HepG2 (cell line): ENCODE measurements around the gene RAB38. TPM values are rescaled to one million over a fixed set of nuclear protein-coding genes. Genes with fewer than 3 reads are reported as not detected.

Experiments
- ATAC-seq: fragments of 200-7000 bp; cut with Tn5 transposase; 3 replicates; pipeline ENCODE4 v1.9.1; 2020; ENCODE audit warnings: mild to moderate bottlenecking, moderate library complexity
- BruUV-seq: library from RNA; stranded (reverse); fragments of 400-500 nt; replicated peaks from 2 replicates; lab custom pipeline; 2021; lab: Mats Ljungman, UMichigan
- CTCF ChIA-PET: fragments of 300-600 bp; formaldehyde crosslinking; extraction: SDS; loops from one replicate; lab custom pipeline; 2021; ENCODE audit warnings: low total read pairs, inconsistent platforms, low intra/inter-chr PET ratio; lab: Yijun Ruan, JAX
- POLR2A ChIA-PET: fragments of 350-600 bp; sonication (Branson Sonifier 250); formaldehyde crosslinking; loops from one replicate; lab custom pipeline; 2020; ENCODE audit warnings: antibody characterized with exemption, inconsistent platforms; lab: Yijun Ruan, JAX
- DNase-seq: peaks from one replicate; pipeline ENCODE4 v3.0.0-alpha.2; 2015; ENCODE audit warnings: low spot score
- FAIRE-seq: peaks from 3 replicates; lab custom pipeline; 2011; peaks lifted over from hg19 to GRCh38; lab: Jason Lieb, UNC
- H2AFZ ChIP-seq: one replicate; pipeline ENCODE4 v1.6.1; 2011; ENCODE audit warnings: low read length, inconsistent platforms
- H3K27ac ChIP-seq: fragments of 300-600 bp; 3 replicates; pipeline ENCODE4 v1.8.0; 2011; ENCODE audit warnings: mixed run types, mild to moderate bottlenecking, mixed read lengths, low read length, inconsistent platforms; ENCODE audit not compliant: insufficient read depth; ENCODE audit errors: extremely low read length
- H3K27me3 ChIP-seq, 2 experiments: fragments of 200-600 bp in 1 of 2; 2 replicates in 1 of 2; 3 replicates in 1 of 2; pipeline versions ENCODE4 v1.6.0 to v1.8.0; 2011; ENCODE audit warnings: low read length in 2 of 2, mild to moderate bottlenecking in 2 of 2, moderate library complexity in 2 of 2, inconsistent platforms in 1 of 2; ENCODE audit not compliant: insufficient read depth in 2 of 2, control insufficient read depth in 1 of 2
- H3K36me3 ChIP-seq, 2 experiments: fragments of 200-600 bp in 1 of 2; replicated peaks in 1 of 2; 2 replicates in 1 of 2; 3 replicates in 1 of 2; pipeline versions ENCODE4 v1.5.1 to v1.8.0; 2011; ENCODE audit warnings: low read length in 2 of 2, inconsistent platforms in 1 of 2; ENCODE audit not compliant: insufficient read depth in 2 of 2, control insufficient read depth in 1 of 2
- H3K4me1 ChIP-seq: 2 replicates; pipeline ENCODE4 v1.5.1; 2012; ENCODE audit warnings: low read length, inconsistent platforms; ENCODE audit not compliant: insufficient read depth
- H3K4me2 ChIP-seq: 2 replicates; pipeline ENCODE4 v1.6.0; 2011; ENCODE audit warnings: low read depth, low read length, inconsistent platforms
- H3K4me3 ChIP-seq, 3 experiments: fragments of 200-600 bp in 1 of 3; sonication (generic), shearing (Covaris generic) in 1 of 3; replicated peaks in 1 of 3; 2 replicates each; pipeline ENCODE4 v1.5.1; 2011 to 2016; ENCODE audit warnings: low read length in 3 of 3, inconsistent platforms in 2 of 3, low read depth in 2 of 3, mild to moderate bottlenecking in 2 of 3, control low read depth in 1 of 3, mixed read lengths in 1 of 3; ENCODE audit not compliant: insufficient read depth in 1 of 3
- H3K79me2 ChIP-seq: one replicate; pipeline ENCODE4 v1.6.1; 2011; ENCODE audit warnings: low read length, inconsistent platforms; ENCODE audit not compliant: insufficient read depth
- H3K9ac ChIP-seq: 2 replicates; pipeline ENCODE4 v1.6.0; 2011; ENCODE audit warnings: mild to moderate bottlenecking, low read depth, low read length, inconsistent platforms; ENCODE audit not compliant: insufficient read depth
- H3K9me3 ChIP-seq: 2 replicates; pipeline ENCODE4 v1.5.1; 2012; ENCODE audit warnings: mild to moderate bottlenecking, low read length
- H4K20me1 ChIP-seq: 2 replicates; pipeline ENCODE4 v1.6.0; 2011; ENCODE audit warnings: inconsistent platforms, mild to moderate bottlenecking, low read length, moderate library complexity; ENCODE audit not compliant: insufficient read depth
- BCL3 ChIP-seq: sonication (generic); formaldehyde crosslinking; IDR thresholded peaks from 2 replicates; pipeline ENCODE4 v1.5.1; 2020; ENCODE audit warnings: mild to moderate bottlenecking, missing genetic modification reagents, moderate library complexity
- GPN1 ChIP-seq: sonication (generic); formaldehyde crosslinking; IDR thresholded peaks from 2 replicates; pipeline ENCODE4 v1.5.1; 2020; ENCODE audit warnings: missing genetic modification reagents, borderline replicate concordance
- KDM3A ChIP-seq: IDR thresholded peaks from 2 replicates; pipeline ENCODE4 v1.6.1; 2018; ENCODE audit warnings: low read depth, missing compliant biosample characterization
- NR2F1 ChIP-seq, 2 experiments: fragments of 450-650 bp in 1 of 2; formaldehyde crosslinking in 1 of 2; IDR thresholded peaks; 2 replicates each; pipeline versions ENCODE4 v1.5.0 to v1.6.1; 2016 to 2020; ENCODE audit warnings: mild to moderate bottlenecking in 1 of 2, missing compliant biosample characterization in 1 of 2, missing genetic modification reagents in 1 of 2, moderate library complexity in 1 of 2
- PITX1 ChIP-seq: sonication (generic); formaldehyde crosslinking; IDR thresholded peaks from 2 replicates; pipeline ENCODE4 v1.5.1; 2020; ENCODE audit warnings: mild to moderate bottlenecking, missing genetic modification reagents
- RFX5 ChIP-seq: IDR thresholded peaks from 2 replicates; pipeline ENCODE4 v1.6.1; 2011; ENCODE audit warnings: low read depth, low read length, improper control_type of control experiment
- RNF2 ChIP-seq: fragments of 450-650 bp; conservative IDR thresholded peaks from 2 replicates; pipeline ENCODE4 v1.6.1; 2016; ENCODE audit warnings: low read depth
- ZBTB1 ChIP-seq: sonication (generic); formaldehyde crosslinking; IDR thresholded peaks from 2 replicates; pipeline ENCODE4 v1.4.0; 2020; ENCODE audit warnings: missing genetic modification reagents, borderline replicate concordance
- ZMYM2 ChIP-seq: sonication (generic); formaldehyde crosslinking; IDR thresholded peaks from 2 replicates; pipeline ENCODE4 v1.8.0; 2022; ENCODE audit warnings: mild to moderate bottlenecking, missing genetic modification reagents
- ZNF280B ChIP-seq: sonication (generic); formaldehyde crosslinking; IDR thresholded peaks from 2 replicates; pipeline ENCODE4 v1.5.0; 2020; ENCODE audit warnings: missing genetic modification reagents, mild to moderate bottlenecking, borderline replicate concordance
- ZNF30 ChIP-seq: sonication (generic); formaldehyde crosslinking; IDR thresholded peaks from 2 replicates; pipeline ENCODE4 v1.5.0; 2020; ENCODE audit warnings: mild to moderate bottlenecking, missing genetic modification reagents
- ZNF484 ChIP-seq: sonication (generic); formaldehyde crosslinking; IDR thresholded peaks from 2 replicates; pipeline ENCODE4 v1.5.1; 2020; ENCODE audit warnings: mild to moderate bottlenecking, low read depth, missing genetic modification reagents, borderline replicate concordance
- ZNF510 ChIP-seq: sonication (generic); formaldehyde crosslinking; IDR thresholded peaks from 2 replicates; pipeline ENCODE4 v1.4.0; 2020; ENCODE audit warnings: low read depth, mild to moderate bottlenecking, missing genetic modification reagents
- ZNF577 ChIP-seq: sonication (generic); formaldehyde crosslinking; IDR thresholded peaks from 2 replicates; pipeline ENCODE4 v1.4.0; 2020; ENCODE audit warnings: mild to moderate bottlenecking, low read depth, missing genetic modification reagents, borderline replicate concordance
- ZNF660 ChIP-seq: sonication (generic); formaldehyde crosslinking; IDR thresholded peaks from 2 replicates; pipeline ENCODE4 v1.5.1; 2020; ENCODE audit warnings: mild to moderate bottlenecking, low read depth, missing genetic modification reagents, borderline replicate concordance
- ZNF672 ChIP-seq: sonication (generic); formaldehyde crosslinking; IDR thresholded peaks from 2 replicates; pipeline ENCODE4 v1.8.1; 2022; ENCODE audit warnings: missing genetic modification reagents
- ZNF775 ChIP-seq: sonication (generic); formaldehyde crosslinking; IDR thresholded peaks from 2 replicates; pipeline ENCODE4 v1.4.0; 2020; ENCODE audit warnings: missing genetic modification reagents, mild to moderate bottlenecking, moderate library complexity, borderline replicate concordance
- ZSCAN9 ChIP-seq: IDR thresholded peaks from 2 replicates; pipeline ENCODE4 v1.6.1; 2016; ENCODE audit warnings: borderline replicate concordance
- WGBS: methylation state at CpG from one replicate; pipeline ENCODE4 v1.1.6; 2017; ENCODE audit warnings: low lambda C conversion rate; 5-methylcytosine and 5-hydroxymethylcytosine counted together
- in situ Hi-C: cut with HindIII; loops from 2 replicates; pipeline ENCODE4 v1.10.0; 2017; ENCODE audit warnings: low pct_unique_long_range_greater_than_20kb; ENCODE audit not compliant: extremely low pct_ligation_motif_present
- intact Hi-C: fragments of 100-400 bp; cut with micrococcal nuclease; formaldehyde crosslinking; loops from one replicate; pipeline ENCODE4 v1.10.0; 2022; ENCODE audit not compliant: unreplicated experiment
- polyA plus RNA-seq, 8 experiments: library from polyadenylated mRNA; depleted of rRNA in 3 of 8; stranded (reverse) in 7 of 8; unstranded in 1 of 8; fragments of >200 nt; fragmentation: Illumina TruSeq in 4 of 8; extraction: Trizol in 4 of 8; gene quantifications; 2 replicates each; pipeline versions ENCODE4 v1.2.1 to v1.2.3, GENCODE V29; 2011 to 2016; ENCODE audit warnings: low read depth in 4 of 8, missing spikeins in 1 of 8, mixed read lengths in 1 of 8; ENCODE audit not compliant: insufficient read depth in 1 of 8
- total RNA-seq, 5 experiments: library from RNA; depleted of rRNA; stranded (reverse); fragments of >200 nt; fragmentation: Illumina TruSeq; extraction: Trizol; gene quantifications; 2 replicates each; pipeline ENCODE4 v1.2.3, GENCODE V29; 2016; ENCODE audit warnings: low read depth in 1 of 5

The RAB38 gene
- total and polyA plus RNA-seq, 2 of the 13 experiments (the other 11 are each of a cell fraction or from before 2014, with no cell fraction given): 0.13 to 0.30 TPM

- Histone ChIP-seq H3K4me2 (no peak overlapping the region), H3K79me2 (no peaks in the 10 kb centered on the region), H3K27ac (no peak overlapping the region), H3K4me3 (no peak overlapping the region), H3K27me3 (no peaks in the 10 kb centered on the region), H2AFZ (no peak overlapping the region), H3K9me3 (no peaks in the 10 kb centered on the region), H3K36me3 (no peaks in the 10 kb centered on the region), H3K9ac (no peak overlapping the region), H3K4me1 (no peaks in the 10 kb centered on the region), H4K20me1 (no peaks in the 10 kb centered on the region)
- ATAC-seq (no peak), DNase-seq (no peak), FAIRE-seq (no peak)
- 0% methylated on average over 2 of the region's 2 CpGs for WGBS
- in situ Hi-C loops: no loop called here
- no TSS peak for BruUV-seq
- POLR2A ChIA-PET: no interaction called here
- TF ChIP-seq NR2F1 (CRISPR knock-in tag; IDR thresholded peaks at IDR 0.05): no peak
- no peak for TF ChIP-seq ZNF30 (CRISPR knock-in tag)
- TF ChIP-seq RNF2: no peak
- TF ChIP-seq ZMYM2 (CRISPR knock-in tag): no peak
- TF ChIP-seq ZNF484: no peak
- no peak for TF ChIP-seq ZNF510 (CRISPR knock-in tag)
- TF ChIP-seq ZNF280B (CRISPR knock-in tag): no peak
- no peak for TF ChIP-seq KDM3A (CRISPR knock-in tag)
- no peak for TF ChIP-seq ZNF672 (CRISPR knock-in tag)
- no peak for TF ChIP-seq ZBTB1
- no peak for TF ChIP-seq RFX5
- TF ChIP-seq ZNF577: no peak
- TF ChIP-seq BCL3 (CRISPR knock-in tag): no peak
- no peak for TF ChIP-seq ZNF775 (CRISPR knock-in tag)
- TF ChIP-seq ZNF660: no peak
- TF ChIP-seq ZSCAN9: no peak
- TF ChIP-seq PITX1 (CRISPR knock-in tag): no peak
- no peak for TF ChIP-seq GPN1 (CRISPR knock-in tag)
- intact Hi-C loops: no loop called here
- CTCF ChIA-PET: interaction anchor here (0.6 kb wide), 1 partner anchor 205 kb away, joined by 3 read pairs; no protein-coding TSS in a partner anchor
Measured at GRCh38 chr11:88169471-88169870, 5.8 kb downstream of the RAB38 start.
